HG02840 (cell line): Measurements from ENCODE around the gene SLC25A23.

ENCODE experiments used
- ATAC-seq: cut with Tn5 transposase; IDR thresholded peaks from one replicate; pipeline ENCODE4 v1.9.1; 2021; ENCODE audit warnings: mild to moderate bottlenecking, moderate library complexity, moderate number of reproducible peaks; ENCODE audit not compliant: unreplicated experiment, low FRiP score

The SLC25A23 gene

DNA sequence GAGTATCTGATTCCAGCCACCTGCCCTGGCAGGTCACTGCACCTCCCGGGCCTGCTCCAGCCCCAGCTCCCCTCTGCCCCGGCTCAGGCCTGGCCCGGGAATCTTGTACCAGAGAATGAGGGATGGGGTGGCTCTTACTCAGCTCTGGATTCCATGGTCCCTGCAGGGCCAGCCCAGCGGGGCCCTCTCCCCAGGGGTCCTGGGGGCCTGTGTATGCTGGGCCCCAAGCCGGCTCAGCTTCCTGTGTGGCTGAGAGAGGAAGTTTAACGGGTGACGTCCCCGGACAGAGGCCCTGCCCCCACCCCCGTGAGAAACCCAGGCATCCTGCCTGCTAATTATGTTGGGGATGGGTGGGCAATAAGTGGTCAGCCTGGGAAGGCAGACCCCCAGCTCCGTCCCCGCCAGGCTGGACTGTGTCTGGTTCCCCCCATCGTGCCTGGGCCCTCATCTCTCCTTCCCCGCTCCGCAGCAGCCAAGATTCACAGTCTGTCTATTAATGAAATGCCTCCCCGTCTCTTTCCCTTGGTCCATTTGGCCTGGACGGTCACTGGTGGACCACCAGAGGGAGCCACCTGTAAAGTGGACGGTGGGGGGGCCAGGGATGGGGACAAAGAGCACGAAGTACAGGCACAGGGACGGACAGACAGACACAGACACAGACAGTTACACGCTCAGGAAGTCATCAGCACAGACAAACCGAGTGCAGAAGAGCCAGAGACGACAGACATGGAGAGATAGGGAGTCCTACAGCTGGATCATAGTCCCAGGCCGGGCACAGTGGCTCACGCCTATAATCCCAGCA is 22.1 kb upstream of the SLC25A23 start, which contains the start of gene DENND1C:
TSS of gene DENND1C (minus strand) at position 247 of the 802 bp plus-strand sequence. CDS start at position 155, 92 bp downstream.
- no peak for ATAC-seq

DNA sequence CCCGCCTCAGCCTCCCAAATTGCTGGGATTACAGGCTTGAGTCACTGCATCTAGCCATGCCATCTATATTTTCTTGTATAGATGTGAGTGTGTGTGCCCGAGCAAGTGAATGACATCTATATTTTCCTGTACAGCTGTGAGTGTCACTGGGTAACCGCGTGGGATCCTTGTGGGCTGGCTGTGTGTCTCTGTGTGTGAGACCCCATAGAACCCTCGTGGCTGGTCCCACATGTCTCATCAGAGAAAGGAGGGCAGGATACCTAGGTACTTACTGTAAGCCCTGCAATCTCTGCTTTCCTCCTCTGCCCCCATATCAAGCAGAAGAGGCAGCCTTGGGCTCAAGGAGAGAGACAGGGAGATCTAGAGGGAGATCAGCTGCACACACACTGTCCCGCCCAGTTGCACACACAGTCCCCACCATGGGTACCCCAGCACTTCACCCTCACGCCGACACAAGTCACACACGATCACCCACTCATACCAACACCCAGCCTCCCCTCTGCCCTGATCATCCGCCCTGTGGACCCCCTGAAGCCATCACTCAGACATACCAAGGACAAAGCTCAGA is 21.3 kb upstream of the SLC25A23 start:
- no peak for ATAC-seq

DNA sequence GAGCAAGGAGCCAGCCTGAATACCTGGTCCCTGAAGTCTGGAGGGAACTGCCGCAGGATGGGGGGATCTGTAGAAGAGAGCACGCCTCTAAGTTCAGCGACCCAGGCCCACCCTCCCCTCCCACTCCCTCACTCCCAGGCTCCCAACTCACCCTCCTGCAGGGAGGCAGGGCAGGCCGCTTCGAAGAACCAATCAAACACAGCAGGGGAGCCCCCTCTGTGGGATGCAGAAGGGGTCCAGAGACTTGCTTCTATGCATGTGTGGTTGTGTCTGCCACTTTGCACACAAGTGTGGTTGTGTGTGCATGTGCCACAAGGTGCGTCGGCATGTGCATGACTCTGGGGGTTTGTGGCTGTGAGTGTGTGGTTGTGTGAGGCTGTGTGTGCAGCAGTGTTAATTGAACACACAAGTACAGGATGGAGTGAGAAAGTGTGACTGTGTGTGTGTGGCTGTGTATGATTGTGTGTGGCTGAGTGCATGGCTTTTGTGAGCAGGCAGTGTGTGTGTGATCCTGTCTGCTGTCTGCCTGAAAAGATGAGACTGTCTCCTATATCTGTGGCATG is 20.3 kb upstream of the SLC25A23 start:
- ATAC-seq = no peak

DNA sequence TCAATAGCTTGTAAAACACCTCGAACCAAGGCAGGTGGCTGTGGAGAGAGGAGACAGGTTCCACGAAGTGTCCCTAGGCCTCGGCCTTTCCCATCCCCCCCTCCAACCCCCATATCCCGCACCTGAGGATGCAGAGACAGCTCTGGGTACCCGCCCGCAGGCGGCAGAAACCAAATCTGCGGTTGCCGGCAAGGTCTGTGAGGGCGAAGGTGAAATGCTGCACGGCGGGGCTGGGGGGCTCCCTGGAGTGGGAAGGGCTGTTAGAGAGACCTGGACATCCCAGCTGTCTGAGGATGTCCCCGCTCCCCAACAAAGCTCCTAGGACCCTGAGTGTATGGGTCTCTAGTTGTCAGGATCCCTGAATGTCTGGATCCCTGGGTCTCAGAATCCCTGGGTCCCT is 19.2 kb upstream of the SLC25A23 start:
- ATAC-seq = no peak

DNA sequence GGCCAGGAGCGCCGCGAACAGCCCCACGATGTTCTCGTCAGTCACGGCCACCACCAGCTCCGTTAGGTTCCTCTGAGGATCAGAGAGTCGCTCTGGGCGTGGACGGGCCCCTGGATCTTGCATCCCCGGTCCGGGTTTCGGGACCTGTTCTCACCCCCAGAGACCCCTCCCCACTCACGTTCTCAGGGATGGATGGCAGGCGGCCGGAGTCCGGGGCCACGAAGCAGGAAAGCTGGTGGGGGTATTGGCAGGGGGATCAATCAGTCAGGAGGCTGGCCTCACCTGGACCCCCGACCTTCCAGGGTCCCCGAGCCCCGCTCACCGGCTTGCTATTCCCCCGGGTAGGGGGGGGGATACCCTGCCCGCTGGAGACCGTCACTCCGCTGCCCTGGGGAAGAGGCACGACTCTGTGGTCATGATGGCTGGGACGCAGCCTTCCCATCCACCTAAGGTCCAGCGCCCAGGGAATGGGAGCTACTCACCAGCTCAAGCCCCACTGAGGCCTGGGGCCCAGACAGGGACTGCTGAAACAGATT is 17.4 kb upstream of the SLC25A23 start:
- ATAC-seq = no peak

DNA sequence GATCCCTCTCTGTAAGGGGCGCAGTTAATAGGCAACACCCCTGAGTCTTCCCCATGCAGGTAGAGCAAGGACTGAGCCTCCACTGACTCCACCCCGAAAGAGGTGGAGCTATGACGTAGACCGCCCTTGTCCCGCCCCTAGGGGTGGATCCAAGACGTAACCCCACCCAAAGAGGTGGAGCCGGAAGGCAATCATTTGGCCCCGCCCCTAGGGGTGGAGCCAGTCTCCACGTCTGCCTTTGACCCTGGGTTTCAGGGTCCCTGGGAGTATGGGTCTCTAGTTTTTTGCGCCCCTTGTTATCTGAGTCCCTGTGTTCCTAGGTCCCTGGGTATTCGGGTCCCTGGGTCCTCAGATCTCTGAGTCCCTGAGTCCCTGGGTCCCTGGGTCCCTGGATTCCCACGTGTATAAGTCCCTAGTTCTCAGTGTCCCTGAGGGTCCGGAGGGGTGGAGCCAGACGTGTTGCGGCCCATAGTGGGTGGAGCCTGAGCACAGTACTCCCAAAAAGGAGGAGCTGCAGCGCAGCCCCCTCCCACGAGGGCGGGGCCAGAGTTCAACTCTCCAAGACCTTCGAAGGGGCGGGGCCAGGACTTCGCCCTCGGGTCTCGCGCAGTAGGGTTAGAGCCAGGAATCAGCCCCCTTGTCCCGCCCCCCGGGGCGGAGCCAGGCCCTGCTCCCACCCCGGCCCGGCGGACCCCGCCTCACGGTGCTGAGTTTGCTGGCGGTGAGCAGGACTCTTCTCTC is 16.7 kb upstream of the SLC25A23 start:
- ATAC-seq = no peak

DNA sequence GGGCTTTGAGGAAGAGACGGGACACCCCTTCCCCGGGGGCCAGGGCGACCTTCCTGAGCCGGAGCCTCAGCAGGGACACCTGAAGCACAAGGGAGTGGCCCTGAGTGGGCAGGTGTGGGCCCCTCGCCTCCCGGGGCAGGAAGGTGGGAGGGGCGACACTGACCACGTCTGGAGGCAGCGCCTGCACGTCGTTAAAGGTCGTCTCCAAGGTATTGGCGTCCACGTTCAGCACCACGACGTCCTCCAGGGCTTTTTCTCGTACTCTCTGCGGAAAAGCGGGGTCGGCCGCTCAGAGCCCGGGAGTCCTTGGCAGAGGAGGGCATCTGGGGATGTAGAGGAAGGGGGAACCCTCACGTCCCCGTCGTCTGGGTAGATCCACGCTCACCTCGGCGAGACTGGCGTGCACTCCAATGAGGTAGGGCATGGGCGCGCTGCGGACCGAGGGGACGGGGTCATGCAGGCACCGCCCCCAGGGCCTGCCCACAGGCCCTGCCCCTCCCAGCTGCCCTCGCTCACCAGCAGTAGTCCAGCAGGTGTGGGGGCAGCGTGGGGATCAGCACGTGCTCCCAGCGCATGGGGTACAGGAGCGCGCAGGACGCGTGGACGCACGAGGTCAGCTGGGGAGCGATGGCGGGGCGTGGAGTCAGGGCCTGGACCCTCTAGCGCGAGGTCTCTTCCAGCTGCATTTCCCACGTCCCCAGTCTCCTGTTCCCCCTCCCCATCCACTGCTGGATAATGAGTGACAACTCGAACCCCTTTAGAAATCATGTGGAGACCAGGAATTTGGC is 15.9 kb upstream of the SLC25A23 start:
- ATAC-seq = no peak

DNA sequence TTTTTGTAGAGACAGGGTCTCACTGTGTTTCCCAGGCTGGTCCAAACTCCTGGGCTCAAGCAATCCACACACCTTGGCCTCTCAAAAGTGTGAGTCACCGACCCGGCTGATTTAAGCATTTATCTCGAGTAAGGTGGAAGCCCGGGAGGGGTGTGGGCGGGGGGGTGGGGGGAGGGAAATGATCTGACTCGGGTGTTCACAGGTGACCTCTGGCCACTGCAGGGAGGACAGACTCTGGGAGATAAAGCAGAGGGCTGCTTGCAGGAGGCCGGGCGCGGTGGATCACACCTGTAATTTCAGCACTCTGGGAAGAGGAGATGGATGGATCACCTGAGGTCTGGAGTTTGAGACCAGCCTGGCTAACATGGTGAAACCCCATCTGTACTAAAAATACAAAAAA is 14.1 kb upstream of the SLC25A23 start:
- ATAC-seq = no peak

DNA sequence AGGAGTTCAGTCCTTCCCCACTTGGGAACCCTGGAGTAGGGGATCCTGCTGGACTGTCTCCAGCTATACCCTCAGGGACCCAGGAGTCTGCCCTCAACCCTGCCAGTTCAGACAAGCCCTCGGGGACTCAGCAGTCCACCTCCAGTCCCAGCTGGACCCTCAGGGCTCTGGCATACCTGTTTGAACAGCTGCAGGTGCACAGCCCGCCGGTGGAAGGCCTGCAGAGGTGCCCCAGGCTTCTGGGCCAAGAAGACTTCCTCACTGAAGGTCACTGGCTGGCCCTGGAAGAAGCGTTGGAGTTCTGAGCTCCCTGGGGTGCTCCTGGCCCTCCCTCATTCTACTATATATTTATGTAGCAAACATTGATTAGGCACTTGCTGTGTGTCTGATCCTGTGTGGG is 13.1 kb upstream of the SLC25A23 start:
- ATAC-seq = no peak

DNA sequence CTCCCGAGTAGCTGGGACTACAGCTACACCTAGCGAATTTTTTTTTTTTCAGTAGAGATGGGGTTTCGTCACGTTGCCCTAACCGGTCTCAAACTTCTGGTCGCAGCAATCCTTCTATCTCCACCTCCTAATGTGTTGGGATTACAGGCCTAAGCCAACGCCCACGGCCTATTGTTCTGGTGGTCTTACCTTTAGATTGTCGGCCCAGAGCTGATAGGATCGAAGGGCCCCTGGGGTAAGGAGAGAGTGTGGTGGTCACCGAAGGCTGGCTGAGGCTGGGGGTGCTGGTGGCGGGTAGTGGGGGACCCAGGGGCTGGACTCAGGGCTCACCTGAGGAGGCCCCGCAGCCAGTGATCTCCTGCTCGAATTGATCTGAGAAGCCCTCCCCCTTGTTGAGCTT is 11.5 kb upstream of the SLC25A23 start:
- no peak for ATAC-seq

DNA sequence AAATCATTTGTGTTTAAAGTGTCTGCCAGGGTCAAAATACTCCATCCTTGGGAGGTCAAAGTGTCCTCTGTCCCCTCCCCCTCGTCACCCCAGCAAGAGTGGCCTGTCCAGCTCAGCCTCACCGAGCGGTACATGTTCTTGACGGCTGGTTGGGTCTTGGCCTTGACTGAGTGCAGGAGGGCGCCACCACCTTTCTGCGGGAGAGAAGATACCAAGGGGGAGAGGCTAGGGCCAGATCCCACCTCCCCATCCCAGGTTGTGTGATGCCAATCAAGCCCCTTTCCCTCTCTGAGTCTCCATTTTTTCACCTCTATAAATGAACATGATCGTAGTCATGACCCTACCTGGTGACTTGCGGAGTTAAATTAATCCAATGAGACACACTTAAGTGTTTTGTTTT is 10.6 kb upstream of the SLC25A23 start:
- no peak for ATAC-seq

DNA sequence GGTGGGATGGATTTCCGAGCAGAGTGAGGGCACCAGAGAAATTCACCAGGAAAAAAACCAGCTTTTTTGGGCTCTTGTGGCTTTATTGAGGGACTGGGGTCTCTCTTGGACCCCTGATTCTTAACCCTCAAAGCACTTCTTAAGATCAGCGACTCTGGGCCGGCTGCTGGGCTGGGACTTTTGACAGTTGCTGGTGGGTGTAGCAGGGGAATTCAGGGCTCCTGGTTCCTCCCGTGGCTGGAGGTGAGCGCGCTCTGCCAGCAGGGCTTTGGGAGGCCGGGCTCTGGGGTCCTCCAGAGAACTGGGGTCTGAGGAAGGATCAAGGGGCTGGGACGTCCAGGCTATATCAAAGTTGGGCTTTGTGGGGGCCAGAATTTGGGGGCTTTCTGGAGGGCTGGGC is 7.8 kb upstream of the SLC25A23 start:
- ATAC-seq = no peak

DNA sequence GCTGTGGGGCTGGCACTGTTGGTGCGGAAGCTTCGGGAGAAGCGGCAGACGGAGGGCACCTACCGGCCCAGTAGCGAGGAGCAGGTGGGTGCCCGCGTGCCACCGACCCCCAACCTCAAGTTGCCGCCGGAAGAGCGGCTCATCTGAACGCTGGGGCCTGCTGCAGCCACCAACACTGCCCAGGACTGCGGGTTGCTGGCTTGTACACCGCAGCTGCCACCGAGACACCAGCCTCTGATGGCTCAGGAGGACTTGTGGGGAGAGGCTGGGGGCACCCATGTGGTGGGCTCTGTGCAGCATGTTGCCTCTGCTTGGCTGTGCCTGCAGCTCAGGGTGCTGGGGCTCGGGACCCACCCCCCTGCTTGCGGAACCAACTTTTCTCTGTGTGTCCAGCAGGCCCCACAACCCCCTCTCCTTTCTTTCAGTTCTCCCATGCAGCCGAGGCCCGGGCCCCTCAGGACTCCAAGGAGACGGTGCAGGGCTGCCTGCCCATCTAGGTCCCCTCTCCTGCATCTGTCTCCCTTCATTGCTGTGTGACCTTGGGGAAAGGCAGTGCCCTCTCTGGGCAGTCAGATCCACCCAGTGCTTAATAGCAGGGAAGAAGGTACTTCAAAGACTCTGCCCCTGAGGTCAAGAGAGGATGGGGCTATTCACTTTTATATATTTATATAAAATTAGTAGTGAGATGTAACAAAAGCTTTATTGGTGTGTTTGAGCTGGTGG is 7.1 kb upstream of the SLC25A23 start:
- no peak for ATAC-seq

DNA sequence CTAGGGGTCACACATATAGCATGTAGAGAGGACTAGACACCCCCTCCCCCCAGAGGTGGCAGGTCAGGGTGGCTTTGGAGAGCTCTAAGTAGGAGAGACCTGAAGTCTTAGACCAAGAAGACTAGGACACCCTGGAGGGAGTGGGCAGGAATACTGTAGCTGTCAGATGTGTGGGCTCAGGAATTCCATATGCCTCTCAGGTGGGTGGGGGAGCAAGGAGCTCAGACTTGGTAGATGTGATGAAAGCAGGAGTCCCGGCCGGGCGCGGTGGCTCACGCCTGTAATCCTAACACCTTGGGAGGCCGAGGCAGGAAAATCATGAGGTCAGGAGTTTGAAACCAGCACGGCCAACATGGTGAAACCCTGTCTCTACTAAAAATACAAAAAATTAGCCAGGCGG is 6.1 kb upstream of the SLC25A23 start:
- no peak for ATAC-seq

DNA sequence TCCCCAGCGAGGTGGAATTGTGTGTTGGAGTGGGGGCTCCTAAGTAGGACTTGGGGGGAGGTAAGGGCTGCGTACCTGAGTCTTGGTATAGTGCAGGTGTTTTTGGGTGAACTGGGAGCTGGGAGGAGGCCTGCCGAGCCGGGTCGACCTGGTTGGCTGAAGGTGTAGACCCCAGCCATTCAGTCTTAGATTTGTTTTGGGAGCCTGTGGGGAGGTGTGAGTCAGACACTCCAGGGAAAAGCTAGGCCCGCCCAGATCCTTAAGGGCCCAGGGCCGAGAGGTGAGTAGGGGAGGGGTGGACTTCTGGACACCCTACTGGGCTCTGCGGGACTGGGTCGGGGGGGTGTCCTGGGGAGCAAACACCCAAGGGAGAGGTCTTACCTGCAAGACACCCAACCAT is 5.4 kb upstream of the SLC25A23 start:
- ATAC-seq = no peak

DNA sequence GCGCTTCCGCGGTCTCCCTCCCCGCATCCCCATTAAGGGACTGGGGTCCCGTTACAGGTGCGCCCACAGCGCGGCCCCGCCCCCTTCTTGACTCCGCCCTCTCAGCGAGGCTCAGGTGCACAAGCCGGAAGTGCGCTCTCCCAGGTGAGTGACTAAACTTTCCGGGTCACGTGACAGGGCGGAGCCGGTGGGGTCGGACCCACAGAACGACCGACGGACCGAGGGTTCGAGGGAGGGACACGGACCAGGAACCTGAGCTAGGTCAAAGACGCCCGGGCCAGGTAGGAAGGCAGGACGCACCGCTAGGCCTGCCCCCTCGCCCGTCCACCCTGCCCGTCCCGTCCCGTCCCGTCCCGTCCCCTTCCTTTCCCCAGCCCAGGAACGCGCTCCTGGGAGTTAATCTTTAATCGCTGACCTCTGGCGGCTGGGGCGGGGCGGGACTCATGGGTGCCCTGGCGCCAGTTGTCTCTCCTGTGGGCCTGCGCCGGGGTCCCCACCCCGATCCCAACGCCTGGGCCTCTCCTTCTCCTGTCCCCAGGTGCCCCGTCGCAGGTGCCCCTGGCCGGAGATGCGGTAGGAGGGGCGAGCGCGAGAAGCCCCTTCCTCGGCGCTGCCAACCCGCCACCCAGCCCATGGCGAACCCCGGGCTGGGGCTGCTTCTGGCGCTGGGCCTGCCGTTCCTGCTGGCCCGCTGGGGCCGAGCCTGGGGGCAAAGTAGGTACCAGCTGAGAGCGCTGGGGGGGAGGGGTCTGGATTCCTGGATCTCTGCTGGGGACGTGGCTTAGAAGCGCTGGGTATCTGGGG is 4.7 kb upstream of the SLC25A23 start, which contains the start of gene CRB3:
TSS of gene CRB3 (plus strand) at position 202 of the 804 bp plus-strand sequence. CDS start at position 633, 431 bp downstream.
- ATAC-seq = no peak

DNA sequence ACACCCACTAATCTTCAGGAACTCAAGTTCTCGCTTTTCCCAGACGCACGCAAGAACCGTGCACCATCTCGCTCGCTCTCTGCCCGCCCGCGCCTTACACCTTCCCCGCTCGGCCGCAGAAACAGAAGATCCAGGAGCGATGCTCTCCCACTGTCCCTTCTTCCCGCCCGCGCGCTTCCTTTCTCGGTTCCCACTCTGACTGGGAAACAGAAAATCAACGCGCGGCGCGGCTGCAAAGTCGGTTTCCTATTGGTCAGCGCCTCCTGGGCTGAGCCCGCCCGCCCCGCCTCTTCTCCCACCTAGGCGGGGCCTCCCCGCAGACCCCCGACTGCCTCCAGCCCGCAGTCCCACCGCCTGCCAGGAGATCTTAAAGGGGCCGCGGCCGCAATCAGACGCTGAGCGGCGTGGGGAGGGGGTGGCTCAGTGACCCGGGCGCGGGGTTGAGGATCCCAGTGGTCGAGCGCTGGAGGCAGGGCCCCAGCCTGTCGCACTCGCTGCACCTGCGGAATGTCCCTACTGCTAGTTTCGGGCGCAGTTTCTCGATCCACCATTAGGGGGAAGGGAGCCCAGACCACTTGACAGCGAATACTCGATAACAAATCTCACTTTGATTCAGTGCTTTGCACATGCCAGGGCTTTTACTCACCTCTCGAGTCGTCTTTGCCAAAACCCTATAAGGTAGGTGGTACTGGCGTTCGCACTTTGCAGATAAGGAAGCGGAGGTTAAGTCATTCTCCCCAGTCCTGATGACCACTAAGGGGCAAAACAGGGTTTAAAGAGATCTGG is 700 bp upstream of the SLC25A23 start:
- peak; percentile 80 for ATAC-seq
